GM10266 (cell line): ENCODE data around the gene CCDC6.

Experiments
- DNase-seq: peaks from one replicate; pipeline ENCODE4 v3.0.0; 2012; ENCODE audit errors: extremely low spot score
- TF ChIP-seq, protein P1 (sequence below): IDR thresholded peaks from 2 replicates; pipeline ENCODE4 v1.5.1; 2012; ENCODE audit warnings: mild to moderate bottlenecking, low read depth; ENCODE audit not compliant: control insufficient read depth, insufficient read depth; ENCODE audit errors: missing control alignments

Gene CCDC6

DNA sequence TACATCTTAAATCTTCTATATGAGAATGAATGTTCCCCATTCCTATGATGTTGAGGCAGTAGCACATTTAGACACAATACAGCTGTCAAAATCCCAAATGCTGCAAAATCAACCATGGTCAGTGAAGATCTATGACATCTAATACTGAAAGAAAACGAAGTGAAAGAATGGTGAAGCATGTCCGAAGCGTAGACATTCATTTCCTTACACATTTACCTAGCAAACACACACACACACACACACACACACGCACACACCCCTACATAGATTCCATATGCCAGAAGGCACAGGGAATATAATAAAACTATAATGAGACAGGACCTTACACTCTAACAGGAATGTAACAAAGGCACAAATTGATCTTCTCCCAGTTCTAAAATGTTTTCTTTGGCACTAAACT, 32.5 kb downstream of the CCDC6 start:
- TF ChIP-seq, protein P1, sequence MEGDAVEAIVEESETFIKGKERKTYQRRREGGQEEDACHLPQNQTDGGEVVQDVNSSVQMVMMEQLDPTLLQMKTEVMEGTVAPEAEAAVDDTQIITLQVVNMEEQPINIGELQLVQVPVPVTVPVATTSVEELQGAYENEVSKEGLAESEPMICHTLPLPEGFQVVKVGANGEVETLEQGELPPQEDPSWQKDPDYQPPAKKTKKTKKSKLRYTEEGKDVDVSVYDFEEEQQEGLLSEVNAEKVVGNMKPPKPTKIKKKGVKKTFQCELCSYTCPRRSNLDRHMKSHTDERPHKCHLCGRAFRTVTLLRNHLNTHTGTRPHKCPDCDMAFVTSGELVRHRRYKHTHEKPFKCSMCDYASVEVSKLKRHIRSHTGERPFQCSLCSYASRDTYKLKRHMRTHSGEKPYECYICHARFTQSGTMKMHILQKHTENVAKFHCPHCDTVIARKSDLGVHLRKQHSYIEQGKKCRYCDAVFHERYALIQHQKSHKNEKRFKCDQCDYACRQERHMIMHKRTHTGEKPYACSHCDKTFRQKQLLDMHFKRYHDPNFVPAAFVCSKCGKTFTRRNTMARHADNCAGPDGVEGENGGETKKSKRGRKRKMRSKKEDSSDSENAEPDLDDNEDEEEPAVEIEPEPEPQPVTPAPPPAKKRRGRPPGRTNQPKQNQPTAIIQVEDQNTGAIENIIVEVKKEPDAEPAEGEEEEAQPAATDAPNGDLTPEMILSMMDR: no peak
- DNase-seq: peak; percentile 23

DNA sequence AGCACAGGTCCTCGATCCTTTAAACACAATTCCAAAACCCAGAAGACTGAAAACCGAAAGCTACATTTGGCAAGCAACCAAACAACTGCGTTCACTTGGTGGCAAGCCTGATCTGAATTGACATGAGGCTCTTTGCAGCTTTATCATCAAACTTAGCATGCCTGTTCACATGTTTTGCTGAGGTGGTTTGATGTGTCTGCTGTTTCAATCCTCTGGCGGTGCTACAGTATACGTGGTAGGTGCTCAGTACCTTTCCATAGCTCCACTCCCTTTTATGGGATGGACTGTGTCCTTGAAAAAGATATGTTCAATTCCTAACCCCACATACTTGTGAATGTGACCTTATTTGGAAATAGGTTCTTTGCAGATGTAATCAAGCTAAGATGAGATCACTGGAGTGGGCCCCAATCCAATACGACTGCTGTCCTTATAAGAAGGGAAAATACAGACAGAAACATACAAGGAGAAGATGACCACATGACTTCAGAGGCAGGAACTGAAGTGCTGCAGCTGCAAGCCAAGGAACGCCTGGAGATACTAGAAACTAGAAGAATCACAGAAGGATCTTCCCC, 33.4 kb downstream of the CCDC6 start:
- no peak for DNase-seq
- TF ChIP-seq, protein P1: no peak

DNA sequence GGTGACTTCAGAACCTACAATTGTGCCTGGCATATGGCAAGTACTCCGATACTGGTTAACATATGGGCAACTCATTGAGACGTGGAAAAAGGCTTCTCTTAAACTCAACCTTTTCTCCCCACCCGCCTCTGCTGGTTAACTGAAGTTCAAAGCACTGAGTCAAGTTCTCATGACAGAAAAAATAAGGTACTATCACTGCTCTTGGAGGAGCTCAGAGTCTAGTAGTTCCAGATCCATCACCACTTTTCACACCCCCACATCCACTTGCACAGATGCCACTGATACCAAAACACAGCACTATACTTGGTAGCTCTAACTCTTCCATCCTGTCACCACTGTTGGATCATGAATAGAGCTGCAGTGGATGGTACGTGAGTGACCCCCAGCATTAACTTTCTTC, 36.2 kb downstream of the CCDC6 start:
- no peak for DNase-seq
- TF ChIP-seq, protein P1: no peak

DNA sequence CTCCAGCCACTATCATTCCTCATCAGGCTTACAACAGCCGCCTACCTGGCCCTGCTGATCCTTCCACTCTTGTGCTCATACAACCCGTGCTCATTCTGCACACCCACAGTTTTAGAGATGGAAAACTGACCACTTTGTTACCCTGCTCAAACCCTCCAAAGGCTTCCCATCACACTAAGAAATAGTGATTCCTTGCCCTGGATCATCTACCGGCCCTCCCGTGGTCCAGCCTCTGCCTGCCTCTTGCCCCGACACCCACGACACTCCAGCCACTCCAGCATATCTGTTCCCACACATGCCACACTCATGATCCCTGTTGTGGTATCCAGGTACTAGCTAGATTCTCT, 36.8 kb downstream of the CCDC6 start:
- no peak for DNase-seq
- TF ChIP-seq, protein P1: no peak

DNA sequence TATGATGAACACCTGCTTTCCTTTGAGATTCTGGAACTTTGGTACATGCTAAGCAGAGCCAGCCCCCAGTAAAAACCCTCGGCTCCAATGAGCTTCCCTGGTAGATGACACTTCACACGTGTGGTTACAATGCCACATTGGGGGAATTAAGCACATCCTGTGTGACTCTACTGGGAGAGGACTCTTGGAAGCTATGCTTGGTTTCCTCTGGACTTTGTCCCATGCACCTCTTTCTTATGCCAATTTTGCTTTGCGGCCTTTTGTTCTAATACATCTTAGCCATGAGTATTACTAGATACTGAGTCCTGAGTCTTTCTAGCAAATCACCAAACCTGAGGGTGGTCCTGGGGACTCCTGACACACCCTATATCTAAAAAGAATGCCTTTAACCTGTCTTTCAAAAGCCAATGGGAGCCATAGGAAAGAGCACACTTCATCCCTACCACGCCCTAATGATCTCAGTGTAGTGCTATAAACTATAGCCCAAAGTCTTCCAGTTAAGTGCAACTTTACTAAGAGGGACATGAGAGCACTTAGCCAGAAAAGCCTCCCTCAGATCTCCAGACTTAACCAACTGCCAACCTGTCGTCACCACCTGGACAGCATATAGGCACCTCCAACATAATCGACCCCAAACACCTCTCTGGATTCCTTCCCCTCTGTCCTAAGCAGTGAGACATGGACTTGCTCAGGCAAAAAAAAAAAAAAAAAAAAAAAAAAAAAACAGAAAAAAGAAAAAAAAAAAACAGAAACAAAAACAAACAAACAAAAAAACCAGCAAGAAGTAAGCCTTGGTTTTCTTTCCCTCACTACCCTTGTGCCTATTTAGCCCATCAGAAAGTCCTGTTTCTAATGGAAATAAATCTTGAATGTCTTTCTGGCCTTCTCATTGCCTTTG, 37.4 kb downstream of the CCDC6 start:
- TF ChIP-seq, protein P1: no peak
- DNase-seq: no peak

DNA sequence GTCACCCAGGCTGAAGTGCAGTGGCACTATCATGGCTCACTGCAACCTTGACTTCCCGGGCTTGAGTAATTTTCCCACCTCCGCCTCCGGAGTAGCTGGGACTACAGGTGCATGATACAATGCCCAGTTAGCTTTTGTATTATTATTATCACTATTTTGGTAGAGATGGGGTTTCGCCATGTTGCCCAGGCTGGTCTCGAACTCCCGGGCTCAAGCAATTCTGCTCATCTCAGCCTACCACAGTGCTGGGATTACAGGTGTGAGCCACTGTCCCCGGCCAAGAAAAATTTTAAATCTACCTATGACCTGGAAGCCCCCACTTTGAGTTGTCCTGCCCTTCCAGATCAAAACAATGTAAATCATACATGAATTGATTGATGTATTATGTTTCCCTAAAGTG, 38.8 kb downstream of the CCDC6 start:
- TF ChIP-seq, protein P1: no peak
- no peak for DNase-seq

DNA sequence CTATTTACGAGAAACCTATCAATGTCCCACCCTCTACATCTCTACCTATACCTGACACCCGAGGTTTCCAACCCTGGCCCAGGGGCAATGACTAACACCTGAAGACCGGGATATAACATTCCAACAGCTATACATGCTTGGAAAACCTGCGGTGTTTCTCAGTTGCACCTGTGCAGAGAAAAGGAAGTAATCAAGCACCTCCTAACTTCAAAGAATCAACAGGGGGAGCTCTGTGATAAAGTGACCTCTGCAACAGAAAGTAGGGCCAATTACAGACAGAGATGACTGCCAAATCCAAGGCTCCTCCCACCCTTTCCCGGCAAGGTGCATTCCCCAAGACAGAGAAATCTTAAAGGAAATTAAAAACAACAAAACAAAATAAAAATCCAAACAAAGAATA, 41.3 kb downstream of the CCDC6 start:
- peak; percentile 20 for DNase-seq
- TF ChIP-seq, protein P1: peak; percentile 55
